Activated T-cell treated with anti-CD3 and anti-CD28 coated beads for 24 hours (primary cell): ENCODE data around the gene C14orf119.
A peak's percentile ranks its signal among the peaks of the same experiment; 100 is the strongest.

ENCODE experiments used
- DNase-seq: peaks from one replicate; pipeline ENCODE4 v3.0.0-alpha.2; 2020; ENCODE audit warnings: low read depth

Gene C14orf119

GRCh38 chr14:23109769-23110168 lies 14.5 kb downstream of the C14orf119 start:
- DNase-seq: no peak

- no peak for DNase-seq
These were observed 15.5 kb downstream of the C14orf119 start for GRCh38 chr14:23110579-23111365.

- DNase-seq: no peak
These were observed 17.3 kb downstream of the C14orf119 start for GRCh38 chr14:23112359-23113178.

GRCh38 chr14:23113431-23114119 lies 18.3 kb downstream of the C14orf119 start:
- DNase-seq: no peak

- no peak for DNase-seq
These were observed 18.8 kb downstream of the C14orf119 start for GRCh38 chr14:23114120-23114458.

GRCh38 chr14:23114669-23115038 lies 19.3 kb downstream of the C14orf119 start:
- DNase-seq: no peak

- no peak for DNase-seq
These were observed 19.9 kb downstream of the C14orf119 start for GRCh38 chr14:23115039-23115731.

- no peak for DNase-seq
These were observed 20.6 kb downstream of the C14orf119 start for GRCh38 chr14:23115918-23116317.

- DNase-seq: no peak
These were observed 22.2 kb downstream of the C14orf119 start for GRCh38 chr14:23117371-23118020.

GRCh38 chr14:23118506-23119362 lies 23.4 kb downstream of the C14orf119 start, which contains the start of gene CEBPE:
CEBPE (minus strand) TSS chr14:23119255; CDS start chr14:23119091, 164 bp downstream.
- no peak for DNase-seq

GRCh38 chr14:23119363-23120327 lies 24.3 kb downstream of the C14orf119 start:
- no peak for DNase-seq

- DNase-seq: peak; percentile 74
These were observed 25.4 kb downstream of the C14orf119 start for GRCh38 chr14:23120541-23121251.

- no peak for DNase-seq
These were observed 26.1 kb downstream of the C14orf119 start for GRCh38 chr14:23121361-23121771.

GRCh38 chr14:23122086-23122485 lies 26.8 kb downstream of the C14orf119 start:
- DNase-seq: no peak

- no peak for DNase-seq
These were observed 28.1 kb downstream of the C14orf119 start for GRCh38 chr14:23123419-23123818.

GRCh38 chr14:23124337-23124954 lies 29.1 kb downstream of the C14orf119 start:
- DNase-seq: no peak

- no peak for DNase-seq
These were observed 29.7 kb downstream of the C14orf119 start for GRCh38 chr14:23125011-23125410.

- DNase-seq: no peak
These were observed 30.7 kb downstream of the C14orf119 start for GRCh38 chr14:23125933-23126524.
